Calu3 (cell line): ENCODE measurements around the gene PSENEN. TPM values are rescaled to one million over a fixed set of nuclear protein-coding genes. Genes with fewer than 3 reads are reported as not detected.
A peak's percentile ranks its signal among the peaks of the same experiment; 100 is the strongest.

Source experiments
- BruUV-seq: library from RNA; stranded (reverse); fragments of 400-500 nt; replicated peaks from 2 replicates; lab custom pipeline; 2021; lab: Mats Ljungman, UMichigan
- CTCF ChIA-PET: fragments of 300-600 bp; sonication (Branson Sonifier 250); formaldehyde crosslinking; loops from one replicate; lab custom pipeline; 2022; ENCODE audit warnings: antibody characterized with exemption; lab: Charles Lee
- DNase-seq: peaks from one replicate; pipeline ENCODE4 v3.0.0; 2022
- H3K27ac Mint-ChIP-seq: one replicate; pipeline ENCODE4 v1.8.0; 2022; ENCODE audit warnings: mixed read lengths; ENCODE audit not compliant: unreplicated experiment
- H3K27me3 Mint-ChIP-seq: one replicate; pipeline ENCODE4 v1.8.0; 2022; ENCODE audit warnings: mixed read lengths; ENCODE audit not compliant: unreplicated experiment
- H3K36me3 Mint-ChIP-seq: one replicate; pipeline ENCODE4 v1.8.0; 2022; ENCODE audit warnings: mild to moderate bottlenecking, moderate library complexity, mixed read lengths; ENCODE audit not compliant: insufficient read depth, unreplicated experiment
- H3K4me1 Mint-ChIP-seq: one replicate; pipeline ENCODE4 v1.8.0; 2022; ENCODE audit warnings: mild to moderate bottlenecking, low read depth, mixed read lengths; ENCODE audit not compliant: unreplicated experiment
- H3K4me3 Mint-ChIP-seq: one replicate; pipeline ENCODE4 v1.8.0; 2022; ENCODE audit warnings: mild to moderate bottlenecking, low read depth, moderate library complexity, mixed read lengths; ENCODE audit not compliant: unreplicated experiment
- H3K9me3 Mint-ChIP-seq: one replicate; pipeline ENCODE4 v1.8.0; 2022; ENCODE audit warnings: low read depth, mixed read lengths; ENCODE audit not compliant: unreplicated experiment
- CTCF ChIP-seq: fragments of 200-600 bp; IDR thresholded peaks from one replicate; pipeline ENCODE4 v1.8.0; 2022; ENCODE audit warnings: antibody characterized with exemption; ENCODE audit not compliant: unreplicated experiment
- intact Hi-C: fragments of 100-400 bp; cut with micrococcal nuclease; formaldehyde crosslinking; loops from one replicate; pipeline ENCODE4 v1.10.0; 2022; ENCODE audit not compliant: unreplicated experiment
- total RNA-seq: library from RNA; stranded (reverse); gene quantifications from 2 replicates; pipeline ENCODE4 v1.2.3, GENCODE V29; 2022

PSENEN gene
- total RNA-seq, 1 experiment from 2014 or later, result 114 TPM

- intact Hi-C loops, result loop anchor here (10.0 kb wide), 1 partner anchor 193 kb away; the partner anchor contains the start of gene LRFN3
Measured at GRCh38 chr19:35742121-35742724, 3.2 kb upstream of the PSENEN start, which contains the start of gene IGFLR1. TSS of gene IGFLR1 (minus strand) at chr19:35742452. CDS start at chr19:35741180, 1,272 bp downstream.

GRCh38 chr19:35743640-35744429 is 1.6 kb upstream of the PSENEN start:
- Mint-ChIP-seq H3K27me3 (no peaks in the 10 kb centered on the region), H3K27ac (no peak overlapping the region), H3K4me3 (peak overlapping the region; percentile 96), H3K36me3 (peaks cover 74% of the 10 kb centered on the region), H3K9me3 (no peaks in the 10 kb centered on the region), H3K4me1 (peaks cover 37% of the 10 kb centered on the region)
- no peak for TF ChIP-seq CTCF
- BruUV-seq, result no TSS peak
- intact Hi-C loops, result loop anchor here (10.0 kb wide), 1 partner anchor 191 kb away; the partner anchor contains the start of gene LRFN3
- CTCF ChIA-PET, result interaction anchor here (0.6 to 1.9 kb wide), 3 partner anchors 115 to 360 kb away, joined by 3 to 7 read pairs (median 4); no protein-coding TSS in a partner anchor
- DNase-seq, result no peak

More at GRCh38 chr19:35742121-35742724, 3.2 kb upstream of the PSENEN start, which contains the start of gene IGFLR1:
- no peak for DNase-seq
- CTCF ChIA-PET, result interaction anchor here (0.6 kb wide), 1 partner anchor 86 kb away, joined by 5 read pairs; no protein-coding TSS in a partner anchor
- H3K4me3 Mint-ChIP-seq, result peak within 1 kb of the TSS; percentile 97
- peaks cover 36% of the 10 kb centered on the region for H3K4me1 Mint-ChIP-seq
- no peak for TF ChIP-seq CTCF
- H3K27me3 Mint-ChIP-seq, result no peaks in the 10 kb centered on the region
- BruUV-seq, result no TSS peak
- H3K9me3 Mint-ChIP-seq, result no peaks in the 10 kb centered on the region
- H3K27ac Mint-ChIP-seq, result no peak within 1 kb of the TSS
- H3K36me3 Mint-ChIP-seq, result peaks cover 79% of the 10 kb centered on the region

- no peaks in the 10 kb centered on the region for H3K27me3 Mint-ChIP-seq
- peak overlapping the region; percentile 96 for H3K4me3 Mint-ChIP-seq
- TSS peak; percentile 86 for BruUV-seq
- H3K9me3 Mint-ChIP-seq, result no peaks in the 10 kb centered on the region
- H3K4me1 Mint-ChIP-seq, result peaks cover 46% of the 10 kb centered on the region
- CTCF ChIA-PET, result interaction anchor here (0.5 to 1.9 kb wide), 10 partner anchors 75 to 689 kb away, joined by 3 to 11 read pairs (median 4); partner anchors contain the start of genes APLP1, COX6B1 and KIRREL2
- H3K36me3 Mint-ChIP-seq, result peaks cover 74% of the 10 kb centered on the region
- intact Hi-C loops, result loop anchor here (10.0 kb wide), 1 partner anchor 190 kb away; the partner anchor contains the start of gene LRFN3
- peak overlapping the region; percentile 100 for H3K27ac Mint-ChIP-seq
- DNase-seq, result peak; percentile 98
- peak; percentile 28 for TF ChIP-seq CTCF
Measured at GRCh38 chr19:35744430-35745327, 772 bp upstream of the PSENEN start.
